Raji (cell line): Measurements from ENCODE around the gene FASTKD3.

Experiments used
- POLR2A ChIP-seq: IDR thresholded peaks from 2 replicates; pipeline ENCODE4 v1.6.1; 2011; ENCODE audit warnings: low read depth, low read length, control low read depth; ENCODE audit not compliant: insufficient read depth

The FASTKD3 gene, protein sequence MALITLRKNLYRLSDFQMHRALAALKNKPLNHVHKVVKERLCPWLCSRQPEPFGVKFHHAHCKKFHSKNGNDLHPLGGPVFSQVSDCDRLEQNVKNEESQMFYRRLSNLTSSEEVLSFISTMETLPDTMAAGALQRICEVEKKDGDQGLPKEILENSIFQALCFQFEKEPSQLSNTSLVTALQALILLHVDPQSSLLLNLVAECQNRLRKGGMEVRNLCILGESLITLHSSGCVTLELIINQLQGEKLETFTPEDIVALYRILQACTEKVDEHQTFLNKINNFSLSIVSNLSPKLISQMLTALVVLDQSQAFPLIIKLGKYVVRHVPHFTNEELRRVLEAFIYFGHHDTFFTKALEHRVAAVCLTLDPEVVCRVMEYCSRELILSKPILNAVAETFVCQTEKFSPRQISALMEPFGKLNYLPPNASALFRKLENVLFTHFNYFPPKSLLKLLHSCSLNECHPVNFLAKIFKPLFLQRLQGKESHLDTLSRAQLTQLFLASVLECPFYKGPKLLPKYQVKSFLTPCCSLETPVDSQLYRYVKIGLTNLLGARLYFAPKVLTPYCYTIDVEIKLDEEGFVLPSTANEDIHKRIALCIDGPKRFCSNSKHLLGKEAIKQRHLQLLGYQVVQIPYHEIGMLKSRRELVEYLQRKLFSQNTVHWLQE

DNA sequence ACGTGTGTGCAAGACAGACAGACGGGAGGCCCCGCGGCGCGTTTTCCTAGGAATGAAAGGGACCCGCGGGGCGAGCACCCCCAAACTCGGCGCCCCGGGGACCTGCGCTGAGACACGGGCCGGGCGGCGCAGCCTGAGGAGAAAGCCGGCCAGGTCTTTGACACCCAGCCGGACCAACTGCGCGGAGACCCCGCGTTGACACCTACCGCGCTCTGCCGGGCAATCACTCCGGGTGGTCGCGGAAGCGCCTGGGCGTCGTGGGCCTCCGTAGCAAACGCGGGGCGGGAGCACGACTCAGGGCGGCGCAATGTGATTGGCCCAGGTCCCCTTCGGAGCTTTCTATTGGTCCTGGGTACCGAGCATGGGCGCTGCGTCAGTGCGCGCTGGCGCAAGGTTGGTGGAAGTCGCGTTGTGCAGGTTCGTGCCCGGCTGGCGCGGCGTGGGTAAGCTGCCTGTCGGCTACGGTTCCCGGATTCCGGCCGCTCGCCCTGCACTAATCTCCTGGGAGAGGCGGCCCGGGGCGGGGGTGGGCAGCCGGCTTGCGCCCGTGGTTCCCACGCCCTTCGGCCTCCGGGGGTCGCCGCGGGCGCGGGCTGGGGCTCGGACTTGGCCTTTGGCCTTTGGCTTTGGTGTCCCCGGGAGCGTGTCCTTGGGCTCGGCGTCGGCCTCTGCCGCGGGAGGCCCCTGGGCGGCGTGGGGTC is at the start of gene FASTKD3, which contains the start of gene MTRR:
Gene FASTKD3 (minus strand): TSS at position 259 of the 701 bp plus-strand sequence. CDS start 948 bp downstream, outside the sequence.
Gene MTRR (plus strand): TSS at position 376 of the 701 bp plus-strand sequence. CDS start 1,647 bp downstream, outside the sequence.
- peak; percentile 87 for TF ChIP-seq POLR2A

DNA sequence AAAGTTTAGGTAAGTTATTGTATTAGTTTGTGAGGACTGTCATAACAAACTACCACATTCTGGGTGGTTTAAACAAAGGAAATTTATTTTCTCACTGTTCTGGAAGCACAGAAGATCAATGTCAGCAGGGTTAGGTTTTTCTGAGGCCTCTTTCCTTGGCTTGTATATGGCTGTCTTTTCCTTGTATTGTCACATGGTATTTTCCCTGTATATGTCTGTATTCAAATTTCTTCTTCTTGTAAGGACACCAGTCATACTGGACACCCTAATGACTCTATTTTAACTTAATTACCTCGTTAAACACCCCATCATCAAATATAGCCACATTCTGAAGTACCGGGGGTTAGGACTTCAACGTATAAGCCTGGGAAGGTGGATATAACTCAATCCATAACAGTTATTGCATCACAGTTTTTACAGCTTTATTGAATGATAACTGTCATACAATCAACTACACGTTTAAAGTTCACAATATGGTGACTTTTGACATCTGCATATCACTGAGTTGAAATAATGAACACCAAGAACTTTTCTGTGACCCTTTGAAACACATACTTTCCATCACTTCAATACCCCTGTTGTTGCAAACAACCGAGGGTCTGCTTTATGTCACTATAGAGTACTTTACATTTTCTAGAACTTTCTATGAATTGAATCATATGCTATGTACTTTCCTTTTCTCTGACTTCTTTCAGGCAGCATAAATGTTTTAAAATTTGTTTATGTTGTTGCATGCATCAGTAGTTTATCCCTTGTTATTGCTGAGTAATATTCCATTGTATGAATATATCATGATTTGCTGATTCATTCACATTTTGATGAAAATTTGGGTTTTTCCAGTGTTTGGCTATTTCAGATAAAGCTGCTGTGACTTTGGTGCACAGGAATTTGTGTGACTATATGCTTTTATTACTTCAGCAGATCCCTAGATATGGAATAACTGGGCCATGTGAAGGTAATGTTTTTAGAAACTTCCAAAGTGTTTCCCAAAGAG is 48.6 kb upstream of the FASTKD3 start:
- TF ChIP-seq POLR2A, result no peak

DNA sequence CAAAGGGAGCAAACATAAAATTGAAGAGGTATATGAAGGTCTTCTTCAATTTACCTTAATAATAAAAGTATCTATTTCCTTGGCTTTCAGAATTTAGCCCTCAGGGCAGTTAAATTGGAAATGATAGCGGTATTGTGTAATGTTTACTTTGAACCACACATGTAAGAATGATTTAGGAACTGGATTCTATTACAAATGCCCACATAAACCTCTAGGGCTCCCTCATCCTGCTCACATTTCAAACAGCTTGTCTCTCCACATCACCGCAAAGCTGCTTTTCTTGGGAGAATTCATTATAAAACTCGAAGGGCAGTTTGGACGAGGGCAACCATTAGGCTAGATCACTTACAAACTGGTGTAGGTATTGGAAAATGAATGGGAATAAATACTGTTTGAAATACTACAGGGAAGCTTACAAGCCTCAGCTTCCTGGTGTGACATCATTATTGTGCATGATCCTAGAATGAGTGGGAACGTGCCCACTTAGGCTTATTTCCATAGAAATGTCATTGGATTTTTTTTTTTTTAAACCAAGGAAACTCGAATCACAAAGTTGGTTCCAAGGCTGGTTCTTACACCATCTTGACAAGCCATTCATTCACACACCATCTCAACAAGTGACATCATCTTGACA is 47.5 kb upstream of the FASTKD3 start:
- TF ChIP-seq POLR2A, result no peak

DNA sequence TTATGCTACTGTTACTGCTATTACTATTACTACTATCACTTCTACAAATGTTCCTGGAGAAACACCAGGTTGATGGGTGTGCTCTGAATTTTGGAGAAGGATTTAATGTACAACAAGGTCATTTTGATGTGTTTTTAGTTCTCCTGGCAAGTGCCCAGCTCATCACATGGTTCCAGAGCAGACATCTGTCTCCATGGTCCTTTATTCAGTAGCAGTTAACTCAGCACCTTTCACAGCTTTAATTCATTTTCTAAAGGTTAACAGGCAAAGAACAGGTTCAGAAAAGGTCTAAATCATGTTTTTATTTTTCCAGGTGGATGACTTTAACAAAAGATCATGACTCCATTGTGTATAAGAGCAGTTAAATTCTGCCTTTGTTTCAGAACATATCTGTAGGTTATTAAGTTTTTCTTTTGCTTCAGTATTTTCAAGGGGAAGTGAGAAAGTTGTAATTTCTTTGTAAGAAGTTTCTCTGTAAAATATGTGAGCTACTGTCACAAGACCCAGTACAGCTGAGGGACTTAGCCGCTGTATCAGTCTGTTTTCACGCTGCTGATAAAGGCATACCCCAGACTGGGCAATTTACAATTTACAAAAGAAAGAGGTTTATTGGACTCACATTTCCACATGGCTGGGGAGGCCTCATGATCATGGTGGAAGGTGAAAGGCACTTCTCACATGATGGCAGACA is 42.1 kb upstream of the FASTKD3 start:
- TF ChIP-seq POLR2A, result no peak

DNA sequence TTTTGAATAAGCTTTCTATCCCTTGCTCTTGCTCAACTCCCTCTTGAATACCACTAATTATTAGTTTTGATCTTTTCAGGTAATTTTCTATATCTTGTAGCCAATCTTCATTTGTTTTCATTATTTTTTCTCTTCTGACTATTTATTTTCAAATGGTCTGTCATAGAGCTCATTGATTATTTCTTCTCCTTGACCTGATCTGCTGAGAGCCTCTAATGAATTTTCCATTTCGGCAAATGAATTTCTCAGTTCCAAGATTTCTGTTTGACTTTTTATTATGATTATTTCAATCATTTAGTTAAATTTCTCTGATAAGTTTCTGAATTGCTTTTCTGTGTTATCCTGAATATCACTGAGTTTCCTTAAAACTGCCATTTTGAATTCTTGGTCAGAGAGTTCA is 39.5 kb upstream of the FASTKD3 start:
- TF ChIP-seq POLR2A, result no peak

DNA sequence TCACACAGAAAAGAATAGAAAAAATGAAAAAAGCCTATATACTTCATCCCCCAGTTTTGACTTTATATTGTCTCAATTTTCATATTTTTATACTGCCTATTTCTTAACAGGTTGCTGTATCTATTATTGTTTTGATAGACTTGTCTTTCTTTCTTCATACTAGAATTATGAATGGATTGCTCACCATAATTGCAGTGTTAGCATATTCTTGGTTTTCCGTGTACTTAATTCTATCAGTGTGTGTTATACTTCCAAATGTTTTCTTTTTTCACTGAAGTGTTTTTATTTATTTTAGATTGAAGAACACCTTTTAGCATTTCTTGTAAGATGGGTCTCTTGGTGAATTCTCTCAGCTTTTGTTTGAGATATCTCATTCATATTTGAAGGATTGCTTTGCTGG is 38.8 kb upstream of the FASTKD3 start:
- no peak for TF ChIP-seq POLR2A

DNA sequence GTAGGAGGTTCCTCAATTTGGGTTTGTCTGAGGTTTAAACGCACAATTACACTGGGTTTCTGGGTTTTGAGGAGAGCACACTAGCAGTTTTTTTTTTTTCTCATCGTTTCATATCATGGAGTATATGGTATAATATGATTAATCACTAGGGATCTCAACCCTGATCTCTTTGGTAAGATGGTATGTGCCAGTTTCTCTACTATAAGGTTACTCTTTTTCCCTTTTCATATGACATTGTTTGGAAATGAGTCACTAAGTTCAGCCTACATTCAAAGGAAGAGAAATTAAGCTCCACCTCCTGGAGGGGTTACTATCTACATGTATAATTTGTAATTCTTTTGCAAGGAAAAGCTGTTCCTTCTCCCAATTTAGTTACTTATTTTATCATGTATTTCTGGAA is 35.3 kb upstream of the FASTKD3 start:
- TF ChIP-seq POLR2A, result no peak

DNA sequence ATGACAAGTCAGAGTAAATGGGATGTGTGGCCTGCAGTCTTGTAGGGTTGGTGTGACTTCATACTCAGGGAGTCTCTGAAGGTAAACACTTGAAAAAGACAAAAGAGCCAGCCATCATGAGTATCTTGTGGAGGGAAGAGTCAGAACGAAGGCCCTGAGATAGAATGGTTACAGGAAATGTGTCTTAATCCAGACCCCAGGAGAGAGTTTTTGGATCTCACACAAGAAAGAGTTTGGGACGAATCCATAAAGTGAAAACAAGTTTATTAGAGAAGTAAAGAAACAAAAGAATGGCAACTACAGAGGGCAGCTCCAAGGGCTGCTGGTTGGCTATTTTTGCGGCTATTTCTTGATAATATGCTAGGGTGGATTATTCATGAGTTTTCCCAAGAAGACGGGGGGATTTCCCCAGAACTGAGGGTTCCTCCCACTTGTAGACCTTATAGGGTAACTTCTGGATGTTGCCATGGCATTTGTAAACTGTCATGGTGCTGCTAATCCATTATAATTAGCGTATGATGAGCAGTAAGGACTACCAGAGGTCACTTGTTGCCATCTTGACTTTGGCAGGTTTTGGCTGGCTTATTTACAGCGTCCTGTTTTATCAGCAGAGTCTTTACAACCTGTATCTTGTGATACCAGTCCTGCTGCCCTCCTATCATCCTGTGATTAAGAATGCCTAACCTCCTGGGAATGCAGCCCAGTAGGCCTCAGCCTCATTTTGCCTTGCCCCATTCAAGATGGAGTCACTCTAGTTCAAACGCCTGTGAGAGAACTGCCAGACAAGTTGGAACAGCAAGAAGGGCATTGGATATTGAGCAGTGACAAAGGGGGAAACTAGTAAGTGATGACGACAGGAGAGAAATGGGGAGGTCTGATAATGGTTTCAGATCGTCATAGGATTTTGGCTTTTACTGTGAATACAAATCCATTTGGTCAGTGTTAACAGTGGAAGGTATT is 34.1 kb upstream of the FASTKD3 start:
- TF ChIP-seq POLR2A, result no peak

DNA sequence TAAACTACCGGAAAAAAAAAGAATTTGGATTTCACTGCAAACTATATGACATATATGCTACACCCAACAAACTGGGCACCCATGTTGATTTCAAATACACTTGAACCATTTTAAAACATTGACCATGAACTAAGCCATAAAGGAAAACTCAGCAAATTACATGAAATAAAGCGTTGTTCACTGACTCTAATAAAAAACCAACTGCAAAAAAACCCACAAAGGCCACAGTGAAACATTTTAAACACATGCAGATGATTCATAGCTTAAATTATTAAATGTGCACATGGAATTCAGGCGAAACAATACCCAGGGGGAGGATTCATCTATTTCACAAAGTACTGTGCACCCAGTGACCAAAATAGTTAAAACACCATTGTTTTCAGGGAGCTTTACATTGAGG is 33.4 kb upstream of the FASTKD3 start:
- no peak for TF ChIP-seq POLR2A

DNA sequence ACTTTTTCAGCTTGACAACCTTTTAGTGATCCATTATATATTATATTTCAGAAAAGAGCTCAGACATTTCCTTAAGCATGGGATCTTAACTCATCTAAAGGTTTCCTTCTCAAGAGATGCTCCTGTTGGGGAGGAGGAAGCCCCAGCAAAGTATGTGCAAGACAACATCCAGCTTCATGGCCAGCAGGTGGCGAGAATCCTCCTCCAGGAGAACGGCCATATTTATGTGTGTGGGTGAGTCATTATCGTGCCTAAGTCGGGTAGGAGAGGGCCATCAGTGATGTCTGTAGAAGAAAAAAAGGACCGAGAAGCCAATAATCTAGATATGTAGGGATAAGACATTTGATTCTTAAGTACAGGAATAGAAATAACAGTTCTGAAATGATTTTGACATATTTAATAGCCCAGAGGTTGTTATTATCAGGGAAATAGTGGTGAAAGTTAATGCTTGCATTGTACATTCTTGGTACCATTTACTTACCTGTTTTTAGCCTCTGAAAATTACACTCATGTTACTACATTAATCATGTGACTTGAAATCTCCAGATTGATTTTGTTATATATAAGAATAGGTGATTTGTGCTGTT is 28.3 kb upstream of the FASTKD3 start:
- TF ChIP-seq POLR2A, result no peak

DNA sequence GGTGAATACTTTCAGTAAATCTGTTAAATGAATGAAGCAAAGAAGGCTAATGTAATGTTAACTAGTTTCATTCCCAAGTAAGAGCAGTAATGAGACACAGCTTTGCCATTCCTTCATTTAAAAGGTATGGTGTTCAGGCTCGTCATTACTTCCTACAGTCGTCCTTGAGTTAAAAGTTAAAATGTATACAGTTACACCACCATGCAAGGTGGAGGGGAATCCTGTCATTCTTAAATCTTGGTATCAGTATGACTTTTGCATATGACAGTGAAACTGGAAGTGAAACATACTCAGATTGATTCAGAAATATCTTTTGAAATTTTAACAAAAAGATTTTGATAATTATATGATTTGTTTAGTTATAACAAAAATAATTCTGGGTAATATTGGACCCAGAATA is 26.0 kb upstream of the FASTKD3 start:
- no peak for TF ChIP-seq POLR2A

DNA sequence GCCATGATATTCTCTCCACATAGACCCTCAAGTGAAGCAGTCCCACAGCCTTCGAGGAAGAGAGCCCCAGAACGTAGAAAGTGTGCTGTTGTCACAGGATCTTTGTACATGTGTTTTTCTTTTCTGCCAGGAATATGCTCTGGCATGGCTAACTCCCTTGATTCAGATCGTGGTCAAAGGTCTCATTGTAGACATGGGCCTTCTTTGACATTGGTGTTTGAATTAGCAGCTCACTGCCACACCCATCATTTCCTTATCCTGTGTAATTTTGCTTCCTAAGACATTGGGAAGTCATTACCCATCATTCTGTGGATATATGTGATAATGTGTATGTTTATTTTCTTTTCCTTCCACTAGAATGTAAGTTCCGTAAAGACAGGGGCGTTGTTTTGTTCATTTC is 25.6 kb upstream of the FASTKD3 start:
- no peak for TF ChIP-seq POLR2A
